ENCODE results near the gene SLC5A3.

DNA sequence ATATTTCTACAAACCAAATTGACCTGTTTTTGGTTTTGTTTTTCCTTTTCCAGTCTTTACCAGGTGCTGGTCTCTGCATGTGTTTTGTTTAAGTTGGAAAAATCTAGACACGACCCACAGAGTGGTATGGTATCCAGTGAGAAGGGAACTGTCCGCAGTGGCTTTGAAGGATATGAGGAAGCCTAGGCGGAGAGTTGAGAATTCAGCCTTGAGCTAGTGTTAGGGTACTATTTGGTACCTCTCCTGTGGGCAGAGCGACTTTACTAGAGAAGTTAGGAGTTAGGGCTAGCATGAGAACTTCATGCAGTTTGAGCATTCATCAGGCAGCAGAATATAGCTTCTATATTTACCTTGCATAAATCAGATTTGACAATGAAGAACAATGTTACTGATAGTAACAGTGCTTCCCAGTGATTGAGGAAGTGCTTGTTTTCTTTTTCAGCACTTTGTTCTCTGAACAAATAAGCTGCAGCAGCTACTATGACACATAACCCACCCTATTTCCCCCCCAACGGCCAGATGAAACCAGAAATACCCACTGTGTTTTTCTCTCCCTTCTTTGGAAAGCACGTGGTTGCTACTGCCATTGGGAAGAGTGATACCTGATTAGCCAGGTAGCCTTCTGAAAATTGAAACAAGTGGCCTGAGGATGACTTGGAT is 19.0 kb downstream of the SLC5A3 start:
- TF ChIP-seq, protein P1, sequence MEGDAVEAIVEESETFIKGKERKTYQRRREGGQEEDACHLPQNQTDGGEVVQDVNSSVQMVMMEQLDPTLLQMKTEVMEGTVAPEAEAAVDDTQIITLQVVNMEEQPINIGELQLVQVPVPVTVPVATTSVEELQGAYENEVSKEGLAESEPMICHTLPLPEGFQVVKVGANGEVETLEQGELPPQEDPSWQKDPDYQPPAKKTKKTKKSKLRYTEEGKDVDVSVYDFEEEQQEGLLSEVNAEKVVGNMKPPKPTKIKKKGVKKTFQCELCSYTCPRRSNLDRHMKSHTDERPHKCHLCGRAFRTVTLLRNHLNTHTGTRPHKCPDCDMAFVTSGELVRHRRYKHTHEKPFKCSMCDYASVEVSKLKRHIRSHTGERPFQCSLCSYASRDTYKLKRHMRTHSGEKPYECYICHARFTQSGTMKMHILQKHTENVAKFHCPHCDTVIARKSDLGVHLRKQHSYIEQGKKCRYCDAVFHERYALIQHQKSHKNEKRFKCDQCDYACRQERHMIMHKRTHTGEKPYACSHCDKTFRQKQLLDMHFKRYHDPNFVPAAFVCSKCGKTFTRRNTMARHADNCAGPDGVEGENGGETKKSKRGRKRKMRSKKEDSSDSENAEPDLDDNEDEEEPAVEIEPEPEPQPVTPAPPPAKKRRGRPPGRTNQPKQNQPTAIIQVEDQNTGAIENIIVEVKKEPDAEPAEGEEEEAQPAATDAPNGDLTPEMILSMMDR (IDR thresholded peaks at IDR 0.05) = no peak
- no peak for TF ChIP-seq ZFX (IDR thresholded peaks at IDR 0.05; ENCODE audit: borderline replicate concordance)
